GM12891 (cell line): ENCODE measurements around the gene LMO3.

Experiments
- POLR2A ChIP-seq: IDR thresholded peaks from 2 replicates; pipeline ENCODE4 v1.6.1; 2011; ENCODE audit warnings: low read depth, low read length, control low read depth
- POLR2AphosphoS5 ChIP-seq: IDR thresholded peaks from 2 replicates; pipeline ENCODE4 v1.6.1; 2011; ENCODE audit warnings: low read depth, low read length, control low read depth

- TF ChIP-seq POLR2A (no peak), POLR2AphosphoS5 (no peak)
Measured at GRCh38 chr12:16619537-16619936, 13.6 kb upstream of the LMO3 start.
